ENCODE data around the gene MYO7A. TPM values are rescaled to one million over a fixed set of nuclear protein-coding genes. Genes with fewer than 3 reads are reported as not detected.

Gene MYO7A
- total RNA-seq, 2 donors from 2014 or later = 3.1 to 102 TPM

GRCh38 chr11:77179681-77180080, 51.6 kb downstream of the MYO7A start:
- Histone ChIP-seq H3K36me3 (no peaks in the 10 kb centered on the region), H3K27me3 (replicated peaks; ENCODE audit: insufficient read depth) (no peaks in the 10 kb centered on the region), H3K4me3 (no peak overlapping the region), H3K27ac (no peak overlapping the region), H3K9me3 (no peaks in the 10 kb centered on the region), H3K4me1 (replicated peaks) (no peaks in the 10 kb centered on the region)
- DNase-seq (ENCODE audit: low spot score) = no peak
- 96% methylated on average over 18 of the region's 19 CpGs for WGBS
- intact Hi-C loops (cut with DNase I) = loop anchor here (10.0 kb wide), 1 partner anchor 135 kb away; no protein-coding TSS in a partner anchor
- TF ChIP-seq POLR2AphosphoS5 (IDR thresholded peaks at IDR 0.05) (no peak), CTCF (IDR thresholded peaks at IDR 0.05) (no peak), POLR2A (IDR thresholded peaks at IDR 0.05) (no peak)

GRCh38 chr11:77180346-77180745, 52.3 kb downstream of the MYO7A start:
- no peak overlapping the region for H3K4me3 ChIP-seq
- no peak overlapping the region for H3K27ac ChIP-seq
- no peaks in the 10 kb centered on the region for H3K4me1 ChIP-seq (replicated peaks)
- no peak for DNase-seq (ENCODE audit: low spot score)
- no peaks in the 10 kb centered on the region for H3K36me3 ChIP-seq
- intact Hi-C loops (cut with DNase I) = loop anchor here (10.0 kb wide), 1 partner anchor 136 kb away; no protein-coding TSS in a partner anchor
- H3K27me3 ChIP-seq (replicated peaks; ENCODE audit: insufficient read depth) = no peaks in the 10 kb centered on the region
- no peaks in the 10 kb centered on the region for H3K9me3 ChIP-seq
- TF ChIP-seq POLR2A (IDR thresholded peaks at IDR 0.05) (no peak), POLR2AphosphoS5 (IDR thresholded peaks at IDR 0.05) (no peak), CTCF (IDR thresholded peaks at IDR 0.05) (no peak)
- 87% methylated on average over 11 of the region's 11 CpGs for WGBS

GRCh38 chr11:77181226-77181625, 53.2 kb downstream of the MYO7A start:
- intact Hi-C loops (cut with DNase I) = loop anchor here (10.0 kb wide), 1 partner anchor 136 kb away; no protein-coding TSS in a partner anchor
- Histone ChIP-seq H3K4me3 (no peak overlapping the region), H3K27me3 (replicated peaks; ENCODE audit: insufficient read depth) (no peaks in the 10 kb centered on the region), H3K4me1 (replicated peaks) (no peaks in the 10 kb centered on the region), H3K36me3 (no peaks in the 10 kb centered on the region), H3K27ac (no peak overlapping the region), H3K9me3 (no peaks in the 10 kb centered on the region)
- no peak for TF ChIP-seq POLR2AphosphoS5 (IDR thresholded peaks at IDR 0.05)
- no peak for TF ChIP-seq POLR2A (IDR thresholded peaks at IDR 0.05)
- no peak for TF ChIP-seq CTCF (IDR thresholded peaks at IDR 0.05)
- WGBS = 98% methylated on average over 8 of the region's 11 CpGs
- no peak for DNase-seq (ENCODE audit: low spot score)

GRCh38 chr11:77181799-77182541, 53.9 kb downstream of the MYO7A start:
- TF ChIP-seq POLR2AphosphoS5 (IDR thresholded peaks at IDR 0.05) = no peak
- TF ChIP-seq CTCF (IDR thresholded peaks at IDR 0.05) = no peak
- TF ChIP-seq POLR2A (IDR thresholded peaks at IDR 0.05) = no peak
- no peaks in the 10 kb centered on the region for H3K4me1 ChIP-seq (replicated peaks)
- WGBS = 89% methylated on average over 22 of the region's 22 CpGs
- no peaks in the 10 kb centered on the region for H3K27me3 ChIP-seq (replicated peaks; ENCODE audit: insufficient read depth)
- intact Hi-C loops (cut with DNase I) = loop anchor here (10.0 kb wide), 1 partner anchor 137 kb away; no protein-coding TSS in a partner anchor
- no peak overlapping the region for H3K27ac ChIP-seq
- H3K9me3 ChIP-seq = no peaks in the 10 kb centered on the region
- no peak for DNase-seq (ENCODE audit: low spot score)
- H3K36me3 ChIP-seq = no peaks in the 10 kb centered on the region
- no peak overlapping the region for H3K4me3 ChIP-seq
